GM12878 (cell line): ENCODE data around the gene NUFIP1. TPM values are rescaled to one million over a fixed set of nuclear protein-coding genes. Genes with fewer than 3 reads are reported as not detected.

Experiments
- SIN3A ChIP-seq: IDR thresholded peaks from 2 replicates; pipeline ENCODE4 v1.6.1; 2012; ENCODE audit warnings: low read depth, low read length, improper control_type of control experiment
- SMARCA5 ChIP-seq: fragments of 450-650 bp; IDR thresholded peaks from 2 replicates; pipeline ENCODE4 v1.6.1; 2017; ENCODE audit warnings: mild to moderate bottlenecking
- STAT1 ChIP-seq: fragments of 450-650 bp; conservative IDR thresholded peaks from 2 replicates; pipeline ENCODE4 v1.6.1; 2014; ENCODE audit warnings: antibody characterized with exemption, mild to moderate bottlenecking
- STAT3 ChIP-seq: IDR thresholded peaks from 2 replicates; pipeline ENCODE4 v1.6.1; 2011; ENCODE audit warnings: low read depth, low read length, improper control_type of control experiment
- polyA plus RNA-seq, 11 experiments: library from polyadenylated mRNA; depleted of rRNA in 4 of 11; unstranded in 6 of 11; stranded (reverse) in 5 of 11; fragments of >200 nt; fragmentation: Nextera tagmentation in 4 of 11; fragmentation: Illumina TruSeq in 1 of 11; extraction: Ambion mirVana in 4 of 11; extraction: Trizol in 1 of 11; gene quantifications; 1 replicate in 1 of 11; 2 replicates in 10 of 11; pipeline versions ENCODE4 v1.2.1 to v1.2.3, GENCODE V29; 2011 to 2016; ENCODE audit warnings: inconsistent platforms in 2 of 11, missing spikeins in 2 of 11, low read depth in 1 of 11
- small RNA-seq: library from RNA; depleted of rRNA; stranded (forward); fragments of <200 nt; gene quantifications from one replicate; pipeline ENCODE3, GENCODE V24; 2014
- total RNA-seq, 4 experiments: library from RNA; depleted of rRNA in 3 of 4; stranded (reverse); fragments of >200 nt in 3 of 4; fragmentation: Illumina TruSeq in 1 of 4; extraction: Trizol in 1 of 4; gene quantifications; 2 replicates each; pipeline versions ENCODE4 v1.2.1 to v1.2.3, GENCODE V29; 2013 to 2021
- TF ChIP-seq, protein P1 (sequence below): fragments of 450-650 bp; IDR thresholded peaks from 2 replicates; pipeline ENCODE4 v1.6.1; 2016; ENCODE audit warnings: mild to moderate bottlenecking

NUFIP1 gene
- total and polyA plus RNA-seq, 10 of the 15 experiments (the other 5 are each of a cell fraction or from before 2014, with no cell fraction given), result 2.5 to 11.2 (median 7.0) TPM

DNA sequence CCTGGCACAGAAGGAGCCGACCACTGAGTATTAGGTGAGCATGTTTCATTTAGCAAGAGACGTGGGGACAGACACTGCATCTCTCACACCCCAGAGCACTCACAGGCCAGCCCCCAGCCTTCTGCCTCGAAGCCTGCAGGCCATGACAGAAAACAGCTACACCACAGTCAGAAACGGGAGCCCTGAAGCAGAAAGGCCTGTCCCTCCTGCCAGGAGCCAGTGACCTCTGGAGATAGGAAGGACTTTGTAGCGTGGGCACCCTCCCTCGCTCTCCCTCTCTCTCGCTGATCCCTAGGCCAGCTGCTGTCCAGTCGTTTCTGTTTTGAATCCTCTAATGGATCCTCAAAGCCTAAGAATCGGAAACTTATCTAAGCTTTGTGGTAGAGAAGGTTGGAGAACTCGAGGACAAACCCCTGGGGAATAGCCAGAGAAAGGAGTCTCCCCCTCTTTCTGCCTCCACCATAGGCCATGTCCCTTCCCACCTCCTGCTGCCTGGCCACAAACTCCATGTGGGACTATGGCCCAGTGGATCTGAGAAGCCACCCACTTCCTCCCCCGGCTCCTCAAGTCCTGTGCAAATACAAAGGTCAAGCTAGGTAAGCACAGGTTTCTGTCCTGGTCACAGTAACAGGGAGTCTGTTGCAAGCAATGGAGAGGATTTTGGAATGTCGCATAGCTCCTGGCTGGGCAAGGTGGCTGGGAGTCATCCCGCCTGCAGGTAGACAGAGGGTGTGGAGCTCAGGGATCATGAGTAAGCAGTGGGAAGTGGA is 95.1 kb downstream of the NUFIP1 start (continued):
- TF ChIP-seq, protein P1, sequence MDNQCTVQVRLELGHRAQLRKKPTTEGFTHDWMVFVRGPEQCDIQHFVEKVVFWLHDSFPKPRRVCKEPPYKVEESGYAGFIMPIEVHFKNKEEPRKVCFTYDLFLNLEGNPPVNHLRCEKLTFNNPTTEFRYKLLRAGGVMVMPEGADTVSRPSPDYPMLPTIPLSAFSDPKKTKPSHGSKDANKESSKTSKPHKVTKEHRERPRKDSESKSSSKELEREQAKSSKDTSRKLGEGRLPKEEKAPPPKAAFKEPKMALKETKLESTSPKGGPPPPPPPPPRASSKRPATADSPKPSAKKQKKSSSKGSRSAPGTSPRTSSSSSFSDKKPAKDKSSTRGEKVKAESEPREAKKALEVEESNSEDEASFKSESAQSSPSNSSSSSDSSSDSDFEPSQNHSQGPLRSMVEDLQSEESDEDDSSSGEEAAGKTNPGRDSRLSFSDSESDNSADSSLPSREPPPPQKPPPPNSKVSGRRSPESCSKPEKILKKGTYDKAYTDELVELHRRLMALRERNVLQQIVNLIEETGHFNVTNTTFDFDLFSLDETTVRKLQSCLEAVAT, result no peak
- TF ChIP-seq STAT3 (no peak), SMARCA5 (no peak), STAT1 (no peak), SIN3A (no peak)

Small RNAs within 50 kb of the gene (small RNA-seq; reads per million reads assigned to genes)
- 0.12 reads per million for gene RN7SL49P

Other genes starting within 250 kb of the NUFIP1 start
- gene GPALPP1, start 67 bp upstream of the NUFIP1 start, total RNA-seq (2014; rRNA removed), result 30.5 and 32.4 TPM in 2 replicates
- gene GPALPP1, start 67 bp upstream of the NUFIP1 start, total RNA-seq (2014; rRNA removed; fragmentation: Illumina TruSeq; extraction: Trizol), result 32.0 and 32.4 TPM in 2 replicates
- gene GPALPP1, start 67 bp upstream of the NUFIP1 start, total RNA-seq (2021), result 26.2 and 28.3 TPM in 2 replicates
- 25.9 and 37.4 TPM in 2 replicates for gene GPALPP1, start 67 bp upstream of the NUFIP1 start, polyA plus RNA-seq (2011; rRNA removed)
- gene GPALPP1, start 67 bp upstream of the NUFIP1 start, polyA plus RNA-seq (2014; fragmentation: Illumina TruSeq; extraction: Trizol), result 28.7 and 31.9 TPM in 2 replicates
- gene GPALPP1, start 67 bp upstream of the NUFIP1 start, polyA plus RNA-seq (2014; fragmentation: Nextera tagmentation; extraction: Ambion mirVana), result 10 to 100 TPM; 14.2 to 21.2 TPM
- gene GPALPP1, start 67 bp upstream of the NUFIP1 start, polyA plus RNA-seq (2014; rRNA removed), result 23.8 and 26.6 TPM in 2 replicates
- 10 to 100 TPM; 27.6 to 28.4 TPM for gene GPALPP1, start 67 bp upstream of the NUFIP1 start, polyA plus RNA-seq (2016; fragmentation: Nextera tagmentation; extraction: Ambion mirVana)
- 20.2 and 22.8 TPM in 2 replicates for gene GTF2F2, start 131.0 kb upstream of the NUFIP1 start, total RNA-seq (2014; rRNA removed)
- gene GTF2F2, start 131.0 kb upstream of the NUFIP1 start, total RNA-seq (2014; rRNA removed; fragmentation: Illumina TruSeq; extraction: Trizol), result 30.4 and 30.8 TPM in 2 replicates
- 19.6 and 22.1 TPM in 2 replicates for gene GTF2F2, start 131.0 kb upstream of the NUFIP1 start, total RNA-seq (2021)
- 21.3 and 34.3 TPM in 2 replicates for gene GTF2F2, start 131.0 kb upstream of the NUFIP1 start, polyA plus RNA-seq (2011; rRNA removed)
- 22.2 and 36.4 TPM in 2 replicates for gene GTF2F2, start 131.0 kb upstream of the NUFIP1 start, polyA plus RNA-seq (2014; fragmentation: Illumina TruSeq; extraction: Trizol)
- 10 to 100 TPM; 14.5 to 23.3 TPM for gene GTF2F2, start 131.0 kb upstream of the NUFIP1 start, polyA plus RNA-seq (2014; fragmentation: Nextera tagmentation; extraction: Ambion mirVana)
- 18.3 and 23.0 TPM in 2 replicates for gene GTF2F2, start 131.0 kb upstream of the NUFIP1 start, polyA plus RNA-seq (2014; rRNA removed)
- gene GTF2F2, start 131.0 kb upstream of the NUFIP1 start, polyA plus RNA-seq (2016; fragmentation: Nextera tagmentation; extraction: Ambion mirVana), result 10 to 100 TPM; 24.1 to 26.7 TPM
- gene KCTD4, start 211.6 kb upstream of the NUFIP1 start, total RNA-seq (2014; rRNA removed), result 0.05 TPM in 1 of 2 replicates, not detected in the other
- not detected in 2 replicates for gene KCTD4, start 211.6 kb upstream of the NUFIP1 start, total RNA-seq (2014; rRNA removed; fragmentation: Illumina TruSeq; extraction: Trizol)
- gene KCTD4, start 211.6 kb upstream of the NUFIP1 start, total RNA-seq (2021), result not detected in 2 replicates
- not detected in 2 replicates for gene KCTD4, start 211.6 kb upstream of the NUFIP1 start, polyA plus RNA-seq (2011; rRNA removed)
- 0.10 TPM in 1 of 2 replicates, not detected in the other for gene KCTD4, start 211.6 kb upstream of the NUFIP1 start, polyA plus RNA-seq (2014; fragmentation: Illumina TruSeq; extraction: Trizol)
- gene KCTD4, start 211.6 kb upstream of the NUFIP1 start, polyA plus RNA-seq (2014; fragmentation: Nextera tagmentation; extraction: Ambion mirVana), result not detected
- gene KCTD4, start 211.6 kb upstream of the NUFIP1 start, polyA plus RNA-seq (2014; rRNA removed), result not detected in 2 replicates
- gene KCTD4, start 211.6 kb upstream of the NUFIP1 start, polyA plus RNA-seq (2016; fragmentation: Nextera tagmentation; extraction: Ambion mirVana), result under 1 TPM in 1 of 2 experiments, not detected in 1; 0.09 TPM